CD14-positive monocyte (primary cell): ENCODE results near the gene TRMT10A. TPM values are rescaled to one million over a fixed set of nuclear protein-coding genes. Genes with fewer than 3 reads are reported as not detected.

Experiments used
- DNase-seq, 3 donors: peaks; one replicate each; pipeline ENCODE4 v3.0.0-alpha.2; 2011 to 2022
- H2AFZ ChIP-seq: 2 replicates; pipeline ENCODE4 v1.6.0; 2012; ENCODE audit warnings: mild to moderate bottlenecking, low read depth, low read length, inconsistent platforms; ENCODE audit not compliant: insufficient read depth, poor library complexity, severe bottlenecking
- H3K27ac ChIP-seq, 2 donors: 1 replicate in 1 of 2; 2 replicates in 1 of 2; pipeline ENCODE4 v1.5.1; 2012 to 2013; ENCODE audit warnings: low read length in 2 of 2, control low read depth in 1 of 2, inconsistent platforms in 1 of 2, low read depth in 1 of 2, mild to moderate bottlenecking in 1 of 2
- H3K27me3 ChIP-seq, 2 donors: one replicate each; pipeline versions ENCODE4 v1.6.0 to v1.6.1; 2011 to 2013; ENCODE audit warnings: low read length in 2 of 2; ENCODE audit not compliant: control insufficient read depth in 2 of 2, insufficient read depth in 2 of 2
- H3K36me3 ChIP-seq, 2 donors: replicated peaks in 1 of 2; 1 replicate in 1 of 2; 2 replicates in 1 of 2; pipeline versions ENCODE4 v1.5.1 to v1.6.1; 2012 to 2013; ENCODE audit warnings: low read length in 2 of 2, control low read depth in 1 of 2, inconsistent platforms in 1 of 2, mild to moderate bottlenecking in 1 of 2; ENCODE audit not compliant: insufficient read depth in 2 of 2, control insufficient read depth in 1 of 2
- H3K4me1 ChIP-seq, 2 donors: 1 replicate in 1 of 2; 2 replicates in 1 of 2; pipeline versions ENCODE4 v1.5.1 to v1.6.1; 2012 to 2013; ENCODE audit warnings: low read length in 2 of 2, control low read depth in 1 of 2, inconsistent platforms in 1 of 2, mild to moderate bottlenecking in 1 of 2, moderate library complexity in 1 of 2; ENCODE audit not compliant: insufficient read depth in 2 of 2, control insufficient read depth in 1 of 2
- H3K4me2 ChIP-seq: replicated peaks from 2 replicates; pipeline ENCODE3; 2012; ENCODE audit warnings: low read length, moderate library complexity, mild to moderate bottlenecking; ENCODE audit not compliant: poor library complexity, severe bottlenecking; ENCODE audit errors: extremely low read depth
- H3K4me3 ChIP-seq, 3 experiments: fragments of 200-600 bp in 1 of 3; sonication (generic) in 1 of 3; replicated peaks in 1 of 3; 1 replicate in 2 of 3; 2 replicates in 1 of 3; pipeline ENCODE4 v1.5.1; 2011 to 2013; ENCODE audit warnings: low read length in 3 of 3, mild to moderate bottlenecking in 3 of 3, control low read depth in 2 of 3, low read depth in 2 of 3, inconsistent platforms in 1 of 3, moderate library complexity in 1 of 3
- H3K79me2 ChIP-seq: 2 replicates; pipeline ENCODE4 v1.6.0; 2012; ENCODE audit warnings: mild to moderate bottlenecking, control low read depth, inconsistent platforms, low read length, moderate library complexity; ENCODE audit not compliant: insufficient read depth
- H3K9ac ChIP-seq: 2 replicates; pipeline ENCODE4 v1.6.0; 2017; ENCODE audit warnings: low read length, mild to moderate bottlenecking; ENCODE audit not compliant: insufficient read depth, poor library complexity, severe bottlenecking
- H3K9me3 ChIP-seq, 2 donors: replicated peaks in 1 of 2; 1 replicate in 1 of 2; 2 replicates in 1 of 2; pipeline versions ENCODE4 v1.5.1 to v1.6.1; 2012 to 2013; ENCODE audit warnings: low read length in 2 of 2, control low read depth in 1 of 2; ENCODE audit not compliant: control insufficient read depth in 1 of 2, insufficient read depth in 1 of 2
- H4K20me1 ChIP-seq: 2 replicates; pipeline ENCODE4 v1.6.0; 2012; ENCODE audit warnings: mild to moderate bottlenecking, low read length, control low read depth, moderate library complexity; ENCODE audit not compliant: insufficient read depth
- H3K27ac Mint-ChIP-seq, 7 donors: one replicate each; pipeline ENCODE4 v1.8.0; 2020; ENCODE audit warnings: mild to moderate bottlenecking in 7 of 7, mixed read lengths in 7 of 7, moderate library complexity in 6 of 7, inconsistent platforms in 2 of 7
- H3K27me3 Mint-ChIP-seq, 3 donors: one replicate each; pipeline ENCODE4 v1.8.0; 2021 to 2022; ENCODE audit warnings: low read depth in 3 of 3, mild to moderate bottlenecking in 3 of 3, mixed read lengths in 3 of 3, moderate library complexity in 3 of 3, inconsistent platforms in 1 of 3
- H3K36me3 Mint-ChIP-seq, 2 donors: one replicate each; pipeline ENCODE4 v1.8.0; 2020; ENCODE audit warnings: mixed read lengths in 2 of 2, inconsistent platforms in 1 of 2, mild to moderate bottlenecking in 1 of 2
- H3K4me1 Mint-ChIP-seq: one replicate; pipeline ENCODE4 v1.8.0; 2020; ENCODE audit warnings: mild to moderate bottlenecking, mixed read lengths
- H3K4me3 Mint-ChIP-seq, 2 donors: one replicate each; pipeline ENCODE4 v1.8.0; 2020; ENCODE audit warnings: mild to moderate bottlenecking in 2 of 2, mixed read lengths in 2 of 2, moderate library complexity in 1 of 2
- H3K9me3 Mint-ChIP-seq, 7 donors: one replicate each; pipeline ENCODE4 v1.8.0; 2020 to 2022; ENCODE audit warnings: mixed read lengths in 7 of 7, mild to moderate bottlenecking in 6 of 7, moderate library complexity in 6 of 7, inconsistent platforms in 2 of 7
- CTCF ChIP-seq: fragments of 200-600 bp; IDR thresholded peaks from one replicate; pipeline ENCODE4 v1.8.0; 2022; ENCODE audit warnings: antibody characterized with exemption, mild to moderate bottlenecking
- WGBS: methylation state at CpG from one replicate; pipeline ENCODE4 v1.1.5; 2013; ENCODE audit warnings: missing lambda C conversion rate; ENCODE audit not compliant: insufficient coverage; 5-methylcytosine and 5-hydroxymethylcytosine counted together
- intact Hi-C, 2 donors: fragments of 100-400 bp; cut with micrococcal nuclease; formaldehyde crosslinking; loops; one replicate each; pipeline versions ENCODE4 v1.15.0 to v1.15.1; 2023
- polyA plus RNA-seq, 3 donors: library from polyadenylated mRNA; depleted of rRNA in 1 of 3; unstranded in 2 of 3; stranded (reverse) in 1 of 3; fragments of 300-500 nt in 2 of 3; fragments of >200 nt in 1 of 3; fragmentation: Illumina TruSeq in 2 of 3; gene quantifications; 1 replicate in 2 of 3; 2 replicates in 1 of 3; pipeline ENCODE4 v1.2.3, GENCODE V29; 2012 to 2021

The TRMT10A gene
- polyA plus RNA-seq, 3 donors, result 1.6 to 3.9 (median 3.4) TPM

- WGBS, result no CpG with 5 or more reads among the region's 1 CpG
- Mint-ChIP-seq H3K4me1 (peaks cover 6% of the 10 kb centered on the region), H3K27me3 (peaks cover 10 to 15% (median 14%) of the 10 kb centered on the region in 3 donors), H3K36me3 (no peaks in the 10 kb centered on the region), H3K27ac (no peak overlapping the region), H3K4me3 (no peak overlapping the region), H3K9me3 (peaks cover 0 to 2% (median 0%) of the 10 kb centered on the region in 7 donors)
- TF ChIP-seq CTCF, result no peak
- H3K4me1 ChIP-seq, result peaks cover 0 to 4% of the 10 kb centered on the region in 2 donors
- no peak overlapping the region for H3K27ac ChIP-seq
- peaks cover 10 to 22% of the 10 kb centered on the region in 2 donors for H3K27me3 ChIP-seq
- H3K9me3 ChIP-seq, result no peaks in the 10 kb centered on the region
- no peaks in the 10 kb centered on the region for H3K36me3 ChIP-seq
- no peak overlapping the region for H3K4me2 ChIP-seq
- H2AFZ ChIP-seq, result no peak overlapping the region
- H3K79me2 ChIP-seq, result no peaks in the 10 kb centered on the region
- intact Hi-C loops, result no loop called here
- no peak overlapping the region for H3K4me3 ChIP-seq
- H4K20me1 ChIP-seq, result no peaks in the 10 kb centered on the region
- no peak for DNase-seq
- no peak overlapping the region for H3K9ac ChIP-seq
Observed at GRCh38 chr4:99573735-99574368, 10.0 kb upstream of the TRMT10A start.

GRCh38 chr4:99572527-99573240 lies 8.8 kb upstream of the TRMT10A start:
- Mint-ChIP-seq H3K4me1 (peaks cover 6% of the 10 kb centered on the region), H3K4me3 (no peak overlapping the region), H3K27me3 (peaks cover 12 to 18% (median 18%) of the 10 kb centered on the region in 3 donors)

More at GRCh38 chr4:99572527-99573240, 8.8 kb upstream of the TRMT10A start:
- no peaks in the 10 kb centered on the region for H4K20me1 ChIP-seq
- H3K36me3 Mint-ChIP-seq, result no peaks in the 10 kb centered on the region
- H3K9ac ChIP-seq, result no peak overlapping the region
- H3K27ac Mint-ChIP-seq, result no peak overlapping the region
- intact Hi-C loops, result no loop called here
- H2AFZ ChIP-seq, result no peak overlapping the region
- peaks cover 0 to 2% (median 0%) of the 10 kb centered on the region in 7 donors for H3K9me3 Mint-ChIP-seq
- no peaks in the 10 kb centered on the region for H3K9me3 ChIP-seq
- no peak for TF ChIP-seq CTCF
- no peaks in the 10 kb centered on the region for H3K36me3 ChIP-seq
- H3K27me3 ChIP-seq, result peaks cover 16 to 29% of the 10 kb centered on the region in 2 donors
- H3K4me3 ChIP-seq, result no peak overlapping the region
- H3K4me2 ChIP-seq, result no peak overlapping the region
- H3K27ac ChIP-seq, result no peak overlapping the region
- 80% methylated on average over 1 of the region's 6 CpGs for WGBS
- no peak for DNase-seq
- H3K4me1 ChIP-seq, result peaks cover 0 to 4% of the 10 kb centered on the region in 2 donors
- H3K79me2 ChIP-seq, result no peaks in the 10 kb centered on the region
